Keratinocyte (primary cell): Measurements from ENCODE around the gene KDR. TPM values are rescaled to one million over a fixed set of nuclear protein-coding genes. Genes with fewer than 3 reads are reported as not detected.

Experiments
- DNase-seq: peaks from one replicate; pipeline ENCODE4 v3.0.0-alpha.2; 2011; ENCODE audit warnings: low read depth, missing footprints, low spot score
- FAIRE-seq: peaks from 2 replicates; lab custom pipeline; 2011; peaks lifted over from hg19 to GRCh38; lab: Jason Lieb, UNC
- H2AFZ ChIP-seq: 2 replicates; pipeline ENCODE4 v1.6.0; 2012; ENCODE audit warnings: low read length, control low read depth, inconsistent platforms; ENCODE audit not compliant: control insufficient read depth
- H3K27ac ChIP-seq: 2 replicates; pipeline ENCODE4 v1.5.1; 2011; ENCODE audit warnings: low read length; ENCODE audit not compliant: control insufficient read depth, insufficient read depth
- H3K27me3 ChIP-seq: 3 replicates; pipeline ENCODE4 v1.6.0; 2011; ENCODE audit warnings: low read length; ENCODE audit not compliant: control insufficient read depth, insufficient read depth; ENCODE audit errors: extremely low read depth
- H3K36me3 ChIP-seq, 2 experiments: 2 replicates in 1 of 2; 3 replicates in 1 of 2; pipeline ENCODE4 v1.5.1; 2011; ENCODE audit warnings: low read length in 2 of 2, mild to moderate bottlenecking in 1 of 2; ENCODE audit not compliant: control insufficient read depth in 2 of 2, insufficient read depth in 2 of 2; ENCODE audit errors: extremely low read depth in 1 of 2
- H3K4me1 ChIP-seq: 3 replicates; pipeline ENCODE4 v1.5.1; 2011; ENCODE audit warnings: low read length; ENCODE audit not compliant: control insufficient read depth, insufficient read depth; ENCODE audit errors: extremely low read depth
- H3K4me2 ChIP-seq: 3 replicates; pipeline ENCODE4 v1.6.0; 2011; ENCODE audit warnings: low read depth, low read length; ENCODE audit not compliant: control insufficient read depth, insufficient read depth; ENCODE audit errors: extremely low read depth
- H3K4me3 ChIP-seq, 3 experiments: fragments of 200-600 bp in 1 of 3; sonication (generic) in 1 of 3; 2 replicates in 2 of 3; 3 replicates in 1 of 3; pipeline ENCODE4 v1.5.1; 2011 to 2016; ENCODE audit warnings: low read length in 3 of 3, mild to moderate bottlenecking in 3 of 3, control low read depth in 2 of 3, inconsistent platforms in 1 of 3, low read depth in 1 of 3, mixed read lengths in 1 of 3, mixed run types in 1 of 3, moderate library complexity in 1 of 3; ENCODE audit not compliant: control insufficient read depth in 2 of 3, insufficient read depth in 2 of 3; ENCODE audit errors: extremely low read depth in 1 of 3
- H3K79me2 ChIP-seq: 2 replicates; pipeline ENCODE4 v1.6.0; 2012; ENCODE audit warnings: low read length; ENCODE audit not compliant: control insufficient read depth, insufficient read depth
- H3K9ac ChIP-seq: 3 replicates; pipeline ENCODE4 v1.6.0; 2011; ENCODE audit warnings: low read length; ENCODE audit not compliant: control insufficient read depth, insufficient read depth; ENCODE audit errors: extremely low read depth
- H3K9me1 ChIP-seq: 3 replicates; pipeline ENCODE4 v1.6.0; 2011; ENCODE audit warnings: low read length; ENCODE audit not compliant: control insufficient read depth, insufficient read depth; ENCODE audit errors: extremely low read depth
- H3K9me3 ChIP-seq: 2 replicates; pipeline ENCODE4 v1.5.1; 2012; ENCODE audit warnings: low read depth, low read length; ENCODE audit not compliant: control insufficient read depth
- H4K20me1 ChIP-seq: 3 replicates; pipeline ENCODE4 v1.6.0; 2011; ENCODE audit warnings: low read length; ENCODE audit not compliant: control insufficient read depth, insufficient read depth; ENCODE audit errors: extremely low read depth
- CTCF ChIP-seq, 3 experiments: IDR thresholded peaks in 1 of 3; conservative IDR thresholded peaks in 1 of 3; optimal IDR thresholded peaks in 1 of 3; 2 replicates in 2 of 3; 3 replicates in 1 of 3; pipeline versions ENCODE3 to v1.5.1; 2011; ENCODE audit warnings: low read length in 3 of 3, mild to moderate bottlenecking in 3 of 3, moderate library complexity in 2 of 3, control low read depth in 1 of 3, inconsistent platforms in 1 of 3; ENCODE audit not compliant: insufficient read depth in 2 of 3; ENCODE audit errors: extremely low read depth in 1 of 3
- EZH2 ChIP-seq: IDR thresholded peaks from one replicate; pipeline ENCODE4 v1.6.1; 2012; ENCODE audit warnings: inconsistent platforms, mild to moderate bottlenecking, low read length, moderate library complexity
- dilution Hi-C: fragments of 300-500 bp; cut with MboI; formaldehyde crosslinking; loops from one replicate; pipeline ENCODE4 v1.7.0; 2020; ENCODE audit warnings: low sequenced_read_pairs; ENCODE audit not compliant: extremely low pct_ligation_motif_present
- polyA plus RNA-seq, 5 experiments: library from polyadenylated mRNA; depleted of rRNA in 3 of 5; stranded (reverse) in 3 of 5; stranded (forward) in 1 of 5; unstranded in 1 of 5; fragments of >200 nt; gene quantifications; 1 replicate in 1 of 5; 2 replicates in 3 of 5; 3 replicates in 1 of 5; pipeline versions ENCODE4 v1.2.1 to v1.2.3, GENCODE V29; 2011 to 2012; ENCODE audit warnings: missing spikeins in 2 of 5, low read depth in 1 of 5, low replicate concordance in 1 of 5

Gene KDR
- polyA plus RNA-seq, 1 donor (not counting 4 experiments of a cell fraction or from before 2014, with no cell fraction given) = not detected

- H3K4me1 ChIP-seq = peaks cover 9% of the 10 kb centered on the region
- no peak for FAIRE-seq
Observed at GRCh38 chr4:55032179-55032578, 93.2 kb downstream of the KDR start.

GRCh38 chr4:55031158-55031557 is 94.2 kb downstream of the KDR start:
- Histone ChIP-seq H3K9me1 (no peaks in the 10 kb centered on the region), H4K20me1 (no peaks in the 10 kb centered on the region), H3K4me1 (peaks cover under 1% of the 10 kb centered on the region), H3K27ac (no peak overlapping the region), H2AFZ (no peak overlapping the region), H3K4me2 (no peak overlapping the region), H3K27me3 (no peaks in the 10 kb centered on the region), H3K9ac (no peak overlapping the region), H3K9me3 (no peaks in the 10 kb centered on the region), H3K79me2 (no peaks in the 10 kb centered on the region), H3K36me3 (no peaks in the 10 kb centered on the region), H3K4me3 (no peak overlapping the region)
- TF ChIP-seq CTCF (optimal IDR thresholded peaks at IDR 0.05 in 1 of 3, IDR thresholded peaks at IDR 0.05 in 1 of 3, conservative IDR thresholded peaks at IDR 0.05 in 1 of 3; ENCODE audit: extremely low read depth in 1 of 3, insufficient read depth in 2 of 3, low read length in 3 of 3) (no peak), EZH2 (no peak)
- dilution Hi-C loops = no loop called here
- DNase-seq = no peak
- no peak for FAIRE-seq

More at GRCh38 chr4:55032179-55032578, 93.2 kb downstream of the KDR start:
- H3K27ac ChIP-seq = no peak overlapping the region
- H3K36me3 ChIP-seq = no peaks in the 10 kb centered on the region
- H4K20me1 ChIP-seq = no peaks in the 10 kb centered on the region
- H3K9me3 ChIP-seq = no peaks in the 10 kb centered on the region
- no peaks in the 10 kb centered on the region for H3K27me3 ChIP-seq
- no peaks in the 10 kb centered on the region for H3K9me1 ChIP-seq
- no peak overlapping the region for H2AFZ ChIP-seq
- dilution Hi-C loops = no loop called here
- DNase-seq = no peak
- H3K79me2 ChIP-seq = no peaks in the 10 kb centered on the region
- no peak overlapping the region for H3K4me3 ChIP-seq
- H3K9ac ChIP-seq = no peak overlapping the region
- H3K4me2 ChIP-seq = no peak overlapping the region
- TF ChIP-seq CTCF (optimal IDR thresholded peaks at IDR 0.05 in 1 of 3, IDR thresholded peaks at IDR 0.05 in 1 of 3, conservative IDR thresholded peaks at IDR 0.05 in 1 of 3; ENCODE audit: extremely low read depth in 1 of 3, insufficient read depth in 2 of 3, low read length in 3 of 3) (no peak), EZH2 (no peak)
